ENCODE data around the gene HK1. TPM values are rescaled to one million over a fixed set of nuclear protein-coding genes. Genes with fewer than 3 reads are reported as not detected.
"Not testable (repeated sequence)": the region's sequence is repeated elsewhere in the genome, so short reads cannot be mapped to it uniquely, and the experiment has no call there.

HK1 gene
- polyA plus RNA-seq, 1 experiment, result 47.5 TPM

- CTCF ChIA-PET, result interaction anchor here (2.5 kb wide), 1 partner anchor 9 kb away, joined by 9 read pairs; no protein-coding TSS in a partner anchor
- Histone ChIP-seq H3K4me3 (ENCODE audit: low read depth, low read length) (no peak overlapping the region), H3K36me3 (ENCODE audit: control insufficient read depth, insufficient read depth, low read length) (no peaks in the 10 kb centered on the region), H3K27me3 (ENCODE audit: control insufficient read depth, insufficient read depth, low read length) (no peaks in the 10 kb centered on the region)
- TF ChIP-seq CTCF (IDR thresholded peaks at IDR 0.05; ENCODE audit: insufficient read depth, low read depth, low read length), result no peak
- POLR2A ChIA-PET, result no interaction called here
- no peak for DNase-seq (ENCODE audit: low read depth)
Observed at GRCh38 chr10:69246581-69247312, 31.5 kb upstream of the HK1 start.

- ChIA-PET POLR2A (no interaction called here), CTCF (interaction anchor here (2.5 kb wide), 1 partner anchor 10 kb away, joined by 9 read pairs; no protein-coding TSS in a partner anchor)
- no peak for TF ChIP-seq CTCF (IDR thresholded peaks at IDR 0.05; ENCODE audit: insufficient read depth, low read depth, low read length)
- no peak for DNase-seq (ENCODE audit: low read depth)
- Histone ChIP-seq H3K4me3 (ENCODE audit: low read depth, low read length) (no peak overlapping the region), H3K36me3 (ENCODE audit: control insufficient read depth, insufficient read depth, low read length) (no peaks in the 10 kb centered on the region), H3K27me3 (ENCODE audit: control insufficient read depth, insufficient read depth, low read length) (no peaks in the 10 kb centered on the region)
Observed at GRCh38 chr10:69247313-69247710, 31.0 kb upstream of the HK1 start.

GRCh38 chr10:69248117-69248730 lies 30.1 kb upstream of the HK1 start:
- TF ChIP-seq CTCF (IDR thresholded peaks at IDR 0.05; ENCODE audit: insufficient read depth, low read depth, low read length), result no peak

GRCh38 chr10:69250041-69250440 lies 28.3 kb upstream of the HK1 start:
- Histone ChIP-seq H3K27me3 (ENCODE audit: control insufficient read depth, insufficient read depth, low read length) (no peaks in the 10 kb centered on the region), H3K36me3 (ENCODE audit: control insufficient read depth, insufficient read depth, low read length) (no peaks in the 10 kb centered on the region), H3K4me3 (ENCODE audit: low read depth, low read length) (no peak overlapping the region)
- ChIA-PET POLR2A (no interaction called here), CTCF (interaction anchor here (1.3 kb wide), 1 partner anchor 158 kb away, joined by 3 read pairs; no protein-coding TSS in a partner anchor)
- no peak for DNase-seq (ENCODE audit: low read depth)
- TF ChIP-seq CTCF (IDR thresholded peaks at IDR 0.05; ENCODE audit: insufficient read depth, low read depth, low read length), result no peak

More at GRCh38 chr10:69248117-69248730, 30.1 kb upstream of the HK1 start:
- Histone ChIP-seq H3K36me3 (ENCODE audit: control insufficient read depth, insufficient read depth, low read length) (no peaks in the 10 kb centered on the region), H3K4me3 (ENCODE audit: low read depth, low read length) (no peak overlapping the region), H3K27me3 (ENCODE audit: control insufficient read depth, insufficient read depth, low read length) (no peaks in the 10 kb centered on the region)
- DNase-seq (ENCODE audit: low read depth), result no peak
- ChIA-PET CTCF (interaction anchor here (0.8 to 2.5 kb wide), 2 partner anchors 11 to 145 kb away, joined by 3 to 9 read pairs; no protein-coding TSS in a partner anchor), POLR2A (no interaction called here)

GRCh38 chr10:69251417-69251816 lies 26.9 kb upstream of the HK1 start:
- CTCF ChIA-PET, result interaction anchor here (0.8 to 1.3 kb wide), 3 partner anchors 19 to 157 kb away, joined by 3 read pairs; no protein-coding TSS in a partner anchor
- H3K27me3 ChIP-seq (ENCODE audit: control insufficient read depth, insufficient read depth, low read length); H3K36me3 ChIP-seq (ENCODE audit: control insufficient read depth, insufficient read depth, low read length); DNase-seq (ENCODE audit: low read depth); POLR2A ChIA-PET; H3K4me3 ChIP-seq (ENCODE audit: low read depth, low read length): not testable (repeated sequence)

Measured in BJ (cell line).